ENCODE results near the gene CCNI.

The CCNI gene

DNA sequence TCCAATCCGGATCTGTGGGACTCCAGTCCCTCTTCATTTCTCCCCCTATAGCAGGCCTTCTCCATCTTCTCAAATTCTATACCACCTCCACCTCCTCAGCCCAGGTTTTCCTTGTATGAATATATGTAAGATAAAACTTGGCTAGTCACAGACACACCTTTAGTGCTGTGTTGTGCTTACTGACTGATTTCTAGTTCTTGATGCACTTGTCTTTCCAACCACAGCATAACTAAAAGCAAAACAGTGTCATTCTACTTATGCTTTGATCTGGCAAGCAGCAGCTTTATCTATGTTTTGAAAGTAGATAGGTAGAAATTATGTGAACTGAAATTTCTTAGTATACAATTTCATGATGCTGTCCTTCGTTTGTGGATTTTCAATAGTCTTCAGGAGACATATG, 47.5 kb downstream of the CCNI start:
- Histone ChIP-seq H3K9ac (no peak overlapping the region), H3K4me3 (ENCODE audit: low read depth, low read length) (no peak overlapping the region), H3K9me3 (ENCODE audit: control insufficient read depth, low read length) (no peaks in the 10 kb centered on the region), H3K4me1 (no peaks in the 10 kb centered on the region), H3K27me3 (ENCODE audit: control insufficient read depth, insufficient read depth, low read length) (no peaks in the 10 kb centered on the region), H2AFZ (no peak overlapping the region), H3K4me2 (ENCODE audit: low read length) (no peak overlapping the region), H3K27ac (no peak overlapping the region), H3K36me3 (ENCODE audit: control insufficient read depth, insufficient read depth, low read length) (no peaks in the 10 kb centered on the region), H3K79me2 (no peaks in the 10 kb centered on the region)
- TF ChIP-seq, protein P1, sequence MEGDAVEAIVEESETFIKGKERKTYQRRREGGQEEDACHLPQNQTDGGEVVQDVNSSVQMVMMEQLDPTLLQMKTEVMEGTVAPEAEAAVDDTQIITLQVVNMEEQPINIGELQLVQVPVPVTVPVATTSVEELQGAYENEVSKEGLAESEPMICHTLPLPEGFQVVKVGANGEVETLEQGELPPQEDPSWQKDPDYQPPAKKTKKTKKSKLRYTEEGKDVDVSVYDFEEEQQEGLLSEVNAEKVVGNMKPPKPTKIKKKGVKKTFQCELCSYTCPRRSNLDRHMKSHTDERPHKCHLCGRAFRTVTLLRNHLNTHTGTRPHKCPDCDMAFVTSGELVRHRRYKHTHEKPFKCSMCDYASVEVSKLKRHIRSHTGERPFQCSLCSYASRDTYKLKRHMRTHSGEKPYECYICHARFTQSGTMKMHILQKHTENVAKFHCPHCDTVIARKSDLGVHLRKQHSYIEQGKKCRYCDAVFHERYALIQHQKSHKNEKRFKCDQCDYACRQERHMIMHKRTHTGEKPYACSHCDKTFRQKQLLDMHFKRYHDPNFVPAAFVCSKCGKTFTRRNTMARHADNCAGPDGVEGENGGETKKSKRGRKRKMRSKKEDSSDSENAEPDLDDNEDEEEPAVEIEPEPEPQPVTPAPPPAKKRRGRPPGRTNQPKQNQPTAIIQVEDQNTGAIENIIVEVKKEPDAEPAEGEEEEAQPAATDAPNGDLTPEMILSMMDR (IDR thresholded peaks at IDR 0.05): no peak

DNA sequence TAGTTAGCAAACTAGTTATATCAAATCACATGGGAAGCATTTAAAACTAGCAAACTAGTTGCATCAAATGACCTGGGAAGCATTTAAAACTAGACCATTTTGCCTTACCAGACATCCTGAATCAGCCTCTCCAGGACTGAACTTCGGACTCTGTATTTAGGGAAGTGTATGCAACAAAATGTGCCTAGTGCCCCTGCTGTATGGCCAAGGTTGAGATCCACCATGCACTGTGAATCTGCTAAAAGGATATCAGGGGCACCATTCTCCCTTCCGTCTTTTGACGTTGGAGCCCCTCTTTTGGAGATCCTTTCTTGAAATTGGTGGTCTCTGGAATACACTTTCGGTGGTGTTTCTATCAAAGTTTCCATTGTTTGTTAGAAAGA, 49.5 kb downstream of the CCNI start:
- Histone ChIP-seq H3K27ac (no peak overlapping the region), H3K9me3 (ENCODE audit: control insufficient read depth, low read length) (no peaks in the 10 kb centered on the region), H3K4me1 (no peaks in the 10 kb centered on the region), H3K4me3 (ENCODE audit: low read depth, low read length) (no peak overlapping the region), H3K4me2 (ENCODE audit: low read length) (no peak overlapping the region), H3K36me3 (ENCODE audit: control insufficient read depth, insufficient read depth, low read length) (no peaks in the 10 kb centered on the region), H3K79me2 (no peaks in the 10 kb centered on the region), H3K9ac (no peak overlapping the region), H2AFZ (no peak overlapping the region), H3K27me3 (ENCODE audit: control insufficient read depth, insufficient read depth, low read length) (no peaks in the 10 kb centered on the region)
- TF ChIP-seq, protein P1 (IDR thresholded peaks at IDR 0.05): no peak

DNA sequence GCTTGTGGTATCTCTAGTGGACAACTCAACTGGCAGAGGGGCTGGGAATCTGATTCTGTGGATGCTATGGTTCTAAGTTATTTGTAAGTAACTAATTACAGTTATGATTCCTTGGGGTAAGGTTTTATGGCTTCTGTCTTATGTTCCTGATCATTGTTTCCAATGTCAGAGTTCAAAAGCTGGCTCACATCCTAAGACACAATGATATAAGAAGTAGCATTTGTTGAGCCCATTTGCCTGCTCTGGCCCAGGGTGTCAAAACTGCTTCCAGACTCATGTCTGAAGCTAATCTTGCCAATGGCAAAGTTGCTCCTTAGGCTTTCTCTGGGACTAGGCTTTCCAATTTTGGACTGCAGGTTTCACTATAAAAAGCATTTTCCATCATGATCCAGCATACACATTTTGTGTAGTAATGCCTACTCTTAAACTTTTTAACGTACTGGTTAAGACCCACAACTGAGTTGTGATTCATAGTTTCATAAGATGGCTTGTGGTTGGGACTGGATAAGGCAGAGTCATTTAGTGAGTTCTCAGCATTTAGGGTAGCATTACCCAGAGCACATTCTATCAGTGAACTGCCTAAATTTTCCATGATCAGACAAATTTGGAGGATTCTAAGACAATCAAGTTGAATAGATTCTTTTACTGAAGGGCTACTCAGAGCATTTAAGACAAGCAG, 50.0 kb downstream of the CCNI start:
- H3K79me2 ChIP-seq: no peaks in the 10 kb centered on the region
- H3K4me2 ChIP-seq (ENCODE audit: low read length): no peak overlapping the region
- H3K4me1 ChIP-seq: no peaks in the 10 kb centered on the region
- H3K27ac ChIP-seq: no peak overlapping the region
- H2AFZ ChIP-seq: no peak overlapping the region
- no peaks in the 10 kb centered on the region for H3K36me3 ChIP-seq (ENCODE audit: control insufficient read depth, insufficient read depth, low read length)
- no peak overlapping the region for H3K9ac ChIP-seq
- no peak overlapping the region for H3K4me3 ChIP-seq (ENCODE audit: low read depth, low read length)
- no peaks in the 10 kb centered on the region for H3K9me3 ChIP-seq (ENCODE audit: control insufficient read depth, low read length)
- no peaks in the 10 kb centered on the region for H3K27me3 ChIP-seq (ENCODE audit: control insufficient read depth, insufficient read depth, low read length)
- TF ChIP-seq, protein P1 (IDR thresholded peaks at IDR 0.05): no peak

DNA sequence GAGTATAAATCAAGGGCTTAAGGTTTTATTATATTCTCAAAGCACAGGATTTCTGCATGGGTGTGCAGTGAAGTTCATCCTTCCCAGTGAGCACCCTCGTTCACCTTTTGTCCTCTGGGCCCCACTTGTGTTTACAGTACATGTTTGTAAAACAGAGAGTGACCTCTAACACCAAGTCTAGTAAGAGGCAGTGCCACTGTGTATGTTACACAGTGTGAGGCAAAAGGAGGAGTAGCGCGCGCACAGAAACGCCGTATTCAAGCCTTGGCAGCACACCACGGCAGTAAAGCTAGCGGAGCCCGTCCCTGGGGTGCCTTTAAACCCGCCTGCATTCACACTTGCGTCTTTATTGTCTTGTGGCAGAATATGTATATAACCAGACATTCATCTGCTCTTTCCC, 51.9 kb downstream of the CCNI start:
- no peak overlapping the region for H3K4me2 ChIP-seq (ENCODE audit: low read length)
- no peaks in the 10 kb centered on the region for H3K36me3 ChIP-seq (ENCODE audit: control insufficient read depth, insufficient read depth, low read length)
- no peak overlapping the region for H3K9ac ChIP-seq
- no peaks in the 10 kb centered on the region for H3K27me3 ChIP-seq (ENCODE audit: control insufficient read depth, insufficient read depth, low read length)
- H3K27ac ChIP-seq: no peak overlapping the region
- TF ChIP-seq, protein P1 (IDR thresholded peaks at IDR 0.05): no peak
- no peak overlapping the region for H2AFZ ChIP-seq
- no peaks in the 10 kb centered on the region for H3K79me2 ChIP-seq
- H3K4me3 ChIP-seq (ENCODE audit: low read depth, low read length): no peak overlapping the region
- H3K9me3 ChIP-seq (ENCODE audit: control insufficient read depth, low read length): no peaks in the 10 kb centered on the region
- H3K4me1 ChIP-seq: no peaks in the 10 kb centered on the region

DNA sequence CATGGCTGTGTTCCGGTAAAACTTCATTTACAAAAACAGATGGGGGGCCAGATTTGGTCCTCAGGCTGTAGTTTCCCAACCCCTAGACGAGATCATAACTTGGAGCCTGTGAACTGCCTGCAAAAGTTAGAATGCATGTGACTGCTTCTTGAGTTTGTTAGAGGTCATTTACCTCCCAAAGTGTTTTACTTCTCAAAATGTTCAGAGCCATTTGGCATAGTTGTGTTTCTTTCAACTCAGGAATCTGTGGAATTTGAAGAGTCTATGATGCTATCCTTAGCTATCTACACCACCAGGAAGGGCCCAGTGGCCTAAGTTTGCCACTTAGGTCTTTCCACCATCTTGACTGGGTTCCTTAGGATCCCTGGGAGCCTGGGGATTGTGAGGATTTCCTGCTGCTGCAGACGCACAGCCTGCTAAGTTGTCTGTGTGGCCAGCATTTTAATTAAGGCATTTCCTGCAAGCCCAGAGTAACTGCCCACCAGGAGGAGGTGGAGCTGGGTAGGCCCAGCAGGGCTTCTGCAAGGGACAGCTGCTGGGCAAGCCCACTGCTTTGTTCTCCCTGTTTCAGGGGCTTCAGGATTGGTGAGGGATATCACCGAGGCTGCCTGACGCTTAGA, 53.1 kb downstream of the CCNI start:
- Histone ChIP-seq H3K79me2 (no peaks in the 10 kb centered on the region), H3K9me3 (ENCODE audit: control insufficient read depth, low read length) (no peaks in the 10 kb centered on the region), H2AFZ (no peak overlapping the region), H3K4me2 (ENCODE audit: low read length) (no peak overlapping the region), H3K4me3 (ENCODE audit: low read depth, low read length) (no peak overlapping the region), H3K27ac (no peak overlapping the region), H3K36me3 (ENCODE audit: control insufficient read depth, insufficient read depth, low read length) (no peaks in the 10 kb centered on the region), H3K4me1 (no peaks in the 10 kb centered on the region), H3K27me3 (ENCODE audit: control insufficient read depth, insufficient read depth, low read length) (no peaks in the 10 kb centered on the region), H3K9ac (no peak overlapping the region)
- TF ChIP-seq, protein P1 (IDR thresholded peaks at IDR 0.05): no peak
